IPS-18c (cell line): ENCODE measurements around the gene ARMH4.

Source experiments
- H3K4me3 ChIP-seq: 2 replicates; pipeline ENCODE4 v1.7.0; 2013; ENCODE audit warnings: low read depth, mild to moderate bottlenecking, low read length, moderate library complexity; ENCODE audit not compliant: insufficient read depth
- H3K9me3 ChIP-seq: one replicate; pipeline ENCODE4 v1.6.1; 2013; ENCODE audit warnings: mild to moderate bottlenecking, low read length, moderate library complexity; ENCODE audit not compliant: control insufficient read depth, insufficient read depth

ARMH4 gene

DNA sequence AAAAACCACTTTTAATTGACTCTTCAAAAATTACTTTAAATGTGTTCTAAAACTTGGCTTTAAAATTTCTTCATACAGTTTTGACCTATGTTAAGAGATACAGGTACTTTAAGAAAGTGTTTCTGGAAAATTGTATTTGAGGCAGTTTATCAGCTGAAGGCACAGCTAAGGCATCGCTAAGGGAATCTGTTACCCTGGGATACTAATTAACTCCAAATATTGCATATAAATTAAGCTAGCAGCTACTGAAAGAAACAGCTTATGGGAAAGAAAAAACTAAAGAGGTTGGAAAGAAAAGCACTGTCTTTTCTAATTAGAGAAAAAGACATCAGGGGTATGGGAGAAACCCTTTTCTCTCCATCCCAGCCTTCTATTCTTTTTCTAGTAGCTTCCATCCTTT is 152.0 kb downstream of the ARMH4 start:
- Histone ChIP-seq H3K4me3 (no peak overlapping the region), H3K9me3 (no peaks in the 10 kb centered on the region)

GRCh38 chr14:57999471-57999870 is 152.5 kb downstream of the ARMH4 start:
- H3K9me3 ChIP-seq, result no peaks in the 10 kb centered on the region
- no peak overlapping the region for H3K4me3 ChIP-seq

GRCh38 chr14:57998766-57999165 is 153.2 kb downstream of the ARMH4 start:
- no peaks in the 10 kb centered on the region for H3K9me3 ChIP-seq
- H3K4me3 ChIP-seq, result no peak overlapping the region

DNA sequence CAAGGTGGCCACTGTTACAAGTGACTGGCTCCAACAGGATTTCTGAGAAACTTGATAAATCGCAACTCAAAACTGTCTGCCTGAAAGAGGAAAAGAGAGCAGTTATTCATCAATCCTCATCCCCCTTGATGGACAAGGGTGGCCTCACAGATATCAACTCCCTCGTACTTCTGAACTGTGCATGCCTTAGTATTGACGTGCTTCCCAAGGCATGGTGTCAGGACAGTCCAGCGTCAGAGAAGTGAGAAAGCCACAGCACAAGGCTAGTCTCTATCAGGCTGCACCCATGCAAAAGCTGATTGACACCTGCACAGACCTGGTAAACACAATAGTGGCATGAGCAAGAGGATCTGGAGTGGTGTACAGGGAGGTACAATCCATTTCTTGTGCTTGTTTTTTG is 160.7 kb downstream of the ARMH4 start:
- Histone ChIP-seq H3K4me3 (no peak overlapping the region), H3K9me3 (no peaks in the 10 kb centered on the region)

DNA sequence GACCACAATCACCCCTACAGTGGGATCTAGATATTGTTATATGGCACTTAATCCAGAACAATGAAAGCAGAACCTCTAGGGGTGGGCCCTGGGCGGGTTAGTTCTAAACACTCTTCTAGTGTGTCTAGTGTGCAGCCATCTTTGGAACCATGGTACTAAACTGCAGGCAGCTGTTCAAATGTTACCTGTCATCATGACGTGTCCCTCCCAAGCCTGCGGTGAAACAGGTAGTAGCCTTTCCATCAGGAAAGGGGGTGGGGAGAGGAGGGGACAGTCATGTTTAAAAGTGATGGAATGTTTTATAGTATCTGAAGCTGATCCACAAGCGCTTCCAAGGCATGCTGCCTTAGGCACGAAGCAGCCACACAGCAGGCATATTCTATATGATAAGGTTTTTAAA is 163.6 kb downstream of the ARMH4 start:
- no peak overlapping the region for H3K4me3 ChIP-seq

DNA sequence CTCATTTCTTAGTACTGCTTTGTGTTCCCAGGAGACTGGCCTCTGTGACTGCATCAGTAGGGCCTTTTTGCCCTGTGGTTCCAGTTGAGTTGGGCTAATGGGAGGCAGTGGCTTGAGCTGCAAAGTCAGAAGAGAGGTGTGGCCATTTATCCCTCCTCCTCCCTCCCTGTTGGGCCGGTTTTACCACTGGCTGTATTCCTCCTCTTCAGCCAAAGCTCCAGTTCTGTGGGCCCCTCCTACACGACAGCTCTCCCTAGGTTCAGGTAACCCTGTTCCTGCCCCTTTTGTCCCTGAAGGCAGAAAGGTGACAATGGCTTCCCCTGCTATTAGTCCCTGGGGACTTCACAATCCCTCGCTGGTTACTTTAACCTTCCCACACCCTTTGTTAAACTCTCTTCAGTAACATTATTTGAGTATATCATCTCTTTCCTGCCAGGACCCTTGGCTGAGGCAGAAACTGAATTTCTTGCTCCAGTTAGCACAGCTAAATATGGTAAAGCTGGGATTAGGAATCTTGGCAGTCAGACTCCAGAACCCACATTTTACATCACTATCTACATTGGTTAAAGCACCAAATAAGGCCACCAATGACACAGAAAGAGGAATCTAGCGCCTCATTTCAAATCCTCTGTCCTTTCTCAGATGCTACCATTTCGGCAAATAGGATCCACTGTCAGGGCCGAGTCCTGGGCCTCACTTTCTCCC is 164.3 kb downstream of the ARMH4 start:
- Histone ChIP-seq H3K4me3 (no peak overlapping the region), H3K9me3 (no peaks in the 10 kb centered on the region)

More for the DNA sequence above, 163.6 kb downstream of the ARMH4 start:
- H3K9me3 ChIP-seq, result no peaks in the 10 kb centered on the region

GRCh38 chr14:57987051-57987450 is 165.0 kb downstream of the ARMH4 start:
- Histone ChIP-seq H3K9me3 (no peaks in the 10 kb centered on the region), H3K4me3 (no peak overlapping the region)

GRCh38 chr14:57982804-57983634 is 169.0 kb downstream of the ARMH4 start:
- H3K4me3 ChIP-seq, result no peak overlapping the region
- no peaks in the 10 kb centered on the region for H3K9me3 ChIP-seq

GRCh38 chr14:57981817-57982560 is 170.0 kb downstream of the ARMH4 start:
- H3K9me3 ChIP-seq, result no peaks in the 10 kb centered on the region
- no peak overlapping the region for H3K4me3 ChIP-seq

GRCh38 chr14:57979376-57980048 is 172.5 kb downstream of the ARMH4 start:
- Histone ChIP-seq H3K4me3 (no peak overlapping the region), H3K9me3 (no peaks in the 10 kb centered on the region)

DNA sequence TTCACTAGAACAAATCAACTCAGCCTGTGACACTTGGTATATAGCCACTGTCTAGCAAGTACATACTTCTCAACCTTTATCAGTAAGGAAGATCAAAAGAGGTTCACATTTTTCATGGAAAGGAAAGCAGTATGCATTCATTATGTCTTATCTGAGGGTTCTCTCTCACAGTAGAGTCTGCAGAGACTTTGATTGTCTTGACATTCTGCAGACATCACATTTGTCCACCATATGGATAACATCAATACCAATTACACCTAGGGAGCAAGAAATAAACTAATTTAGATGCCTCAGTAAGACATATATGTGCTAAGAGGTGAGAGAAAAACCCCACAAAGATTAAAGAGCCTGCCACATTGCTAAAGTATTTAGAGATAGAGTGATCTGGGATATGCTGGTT is 175.3 kb downstream of the ARMH4 start:
- Histone ChIP-seq H3K4me3 (no peak overlapping the region), H3K9me3 (no peaks in the 10 kb centered on the region)

DNA sequence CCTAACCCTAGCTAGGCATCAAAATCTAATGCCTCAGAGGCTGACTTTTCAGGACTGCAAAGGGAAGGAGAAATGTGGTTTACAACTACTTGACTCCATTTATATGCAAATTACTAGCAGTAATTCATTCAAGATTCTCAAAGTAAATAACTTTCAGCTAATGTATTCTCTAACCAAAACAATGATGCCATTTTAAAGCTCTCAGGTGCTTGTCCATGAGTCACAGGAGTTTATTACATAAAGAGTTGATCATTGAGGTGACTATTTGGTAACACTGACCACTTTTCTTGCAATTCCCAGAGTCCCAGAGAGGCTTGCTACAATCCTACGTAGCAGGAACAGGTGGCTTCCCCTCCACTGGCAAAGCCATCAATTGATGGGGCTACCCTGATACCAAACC is 177.1 kb downstream of the ARMH4 start:
- no peak overlapping the region for H3K4me3 ChIP-seq
- no peaks in the 10 kb centered on the region for H3K9me3 ChIP-seq

DNA sequence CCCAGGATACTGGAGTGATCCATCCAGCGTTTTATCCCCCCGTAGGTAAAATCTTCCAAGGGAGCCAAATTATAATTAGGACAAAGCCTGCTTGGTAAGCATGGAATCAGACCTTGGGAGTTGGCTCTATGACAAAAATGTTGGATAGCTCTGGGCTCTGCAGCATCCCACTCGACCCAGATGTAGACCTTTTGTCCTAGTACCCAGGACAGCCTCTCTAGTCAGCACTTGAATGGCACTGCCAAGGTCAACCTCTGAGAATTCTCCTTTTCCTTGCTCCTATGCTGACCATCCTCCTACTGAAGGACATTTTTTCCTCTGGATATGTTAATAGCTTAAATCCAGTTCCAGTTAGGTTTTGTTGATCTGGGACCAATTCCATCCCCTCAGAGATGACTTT is 181.4 kb downstream of the ARMH4 start:
- no peaks in the 10 kb centered on the region for H3K9me3 ChIP-seq
- no peak overlapping the region for H3K4me3 ChIP-seq

- no peaks in the 10 kb centered on the region for H3K9me3 ChIP-seq
Measured at GRCh38 chr14:57970175-57970574, 181.8 kb downstream of the ARMH4 start.

DNA sequence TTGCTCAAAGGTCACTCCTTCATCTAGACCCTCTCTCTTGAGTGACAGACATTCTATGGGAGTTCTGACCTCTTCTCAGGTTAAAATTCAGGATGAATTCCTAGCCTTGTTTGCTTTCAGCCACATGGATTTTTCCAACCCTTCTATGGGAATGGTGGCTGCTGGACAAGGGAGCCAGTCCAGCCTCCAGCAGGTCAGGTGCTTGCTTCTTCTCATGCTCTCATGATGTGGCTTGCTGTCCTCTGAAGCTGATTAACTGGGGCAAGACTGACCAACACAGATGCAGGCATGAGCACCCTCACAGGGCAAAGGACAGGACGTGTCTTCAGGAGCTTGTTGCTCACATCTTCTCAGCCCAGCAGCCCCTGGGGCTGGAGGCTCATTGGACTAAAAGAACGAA is 188.9 kb downstream of the ARMH4 start:
- H3K9me3 ChIP-seq, result no peaks in the 10 kb centered on the region
- H3K4me3 ChIP-seq, result no peak overlapping the region

More at GRCh38 chr14:57970175-57970574, 181.8 kb downstream of the ARMH4 start:
- no peak overlapping the region for H3K4me3 ChIP-seq

DNA sequence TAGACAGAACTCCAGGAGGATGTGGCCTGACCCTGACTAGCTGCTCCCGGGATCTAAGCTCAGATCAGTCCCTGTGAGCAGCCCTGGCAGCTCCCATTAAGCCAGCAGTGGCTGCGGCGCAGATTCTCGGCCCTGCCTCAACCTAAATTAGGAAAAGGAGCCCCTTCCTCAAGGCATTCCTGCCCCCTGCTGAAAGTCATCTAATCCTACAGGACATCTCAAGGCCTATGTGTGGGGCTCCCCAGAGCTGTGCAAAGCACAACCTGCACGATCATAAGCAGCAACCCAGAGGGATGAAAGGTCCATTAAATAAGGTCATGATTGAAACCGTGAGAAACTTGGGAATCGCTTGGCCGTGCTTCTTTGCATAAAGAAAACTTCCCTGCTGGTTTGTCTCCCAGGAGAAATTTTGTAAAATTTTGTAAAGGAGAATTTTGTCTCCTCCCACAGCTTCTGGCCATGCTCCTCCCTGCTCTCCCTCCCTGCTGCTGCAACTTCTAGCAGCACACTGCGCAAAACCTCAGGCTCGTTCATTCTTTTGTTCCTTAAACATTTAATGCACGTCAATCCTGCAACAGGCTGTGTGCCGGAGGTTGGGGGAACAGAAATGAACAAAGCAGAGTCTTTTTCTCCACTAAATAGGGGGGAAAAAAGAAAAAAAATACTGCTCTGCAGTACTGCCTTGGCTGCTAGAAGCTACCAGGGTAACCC is 189.5 kb downstream of the ARMH4 start:
- no peak overlapping the region for H3K4me3 ChIP-seq

DNA sequence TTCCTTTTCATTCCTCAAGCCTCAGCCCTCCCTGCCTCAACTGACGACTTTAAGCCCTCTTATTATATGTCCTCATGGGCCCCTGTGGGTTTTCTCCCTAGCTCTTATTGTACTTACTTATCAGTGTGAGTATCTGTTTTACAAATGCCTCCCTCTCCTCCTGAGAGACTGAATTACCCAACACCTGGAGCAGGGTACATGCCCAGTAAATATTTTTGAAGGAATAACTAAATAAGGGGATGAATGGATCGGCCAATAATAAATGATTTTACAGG is 190.3 kb downstream of the ARMH4 start:
- Histone ChIP-seq H3K4me3 (no peak overlapping the region), H3K9me3 (no peaks in the 10 kb centered on the region)

More for the DNA sequence above, 189.5 kb downstream of the ARMH4 start:
- H3K9me3 ChIP-seq, result no peaks in the 10 kb centered on the region
